Left renal pelvis (tissue), 4 donors: ENCODE results near the gene IDH3G. TPM values are rescaled to one million over a fixed set of nuclear protein-coding genes. Genes with fewer than 3 reads are reported as not detected.

Source experiments
- DNase-seq, 4 donors: peaks; one replicate each; pipeline ENCODE4 v3.0.0-alpha.2; 2013; ENCODE audit warnings: low read depth in 4 of 4, low spot score in 3 of 4
- polyA plus RNA-seq, 4 donors: library from polyadenylated mRNA; unstranded; fragments of 120-200 nt; gene quantifications; one replicate each; pipeline ENCODE4 v1.2.1, GENCODE V29; 2013; ENCODE audit not compliant: insufficient read length in 4 of 4

The IDH3G gene
- polyA plus RNA-seq, 4 donors: 59.4 to 95.2 (median 71.3) TPM

GRCh38 chrX:153774576-153775292, 19.4 kb downstream of the IDH3G start:
- DNase-seq: no peak

DNA sequence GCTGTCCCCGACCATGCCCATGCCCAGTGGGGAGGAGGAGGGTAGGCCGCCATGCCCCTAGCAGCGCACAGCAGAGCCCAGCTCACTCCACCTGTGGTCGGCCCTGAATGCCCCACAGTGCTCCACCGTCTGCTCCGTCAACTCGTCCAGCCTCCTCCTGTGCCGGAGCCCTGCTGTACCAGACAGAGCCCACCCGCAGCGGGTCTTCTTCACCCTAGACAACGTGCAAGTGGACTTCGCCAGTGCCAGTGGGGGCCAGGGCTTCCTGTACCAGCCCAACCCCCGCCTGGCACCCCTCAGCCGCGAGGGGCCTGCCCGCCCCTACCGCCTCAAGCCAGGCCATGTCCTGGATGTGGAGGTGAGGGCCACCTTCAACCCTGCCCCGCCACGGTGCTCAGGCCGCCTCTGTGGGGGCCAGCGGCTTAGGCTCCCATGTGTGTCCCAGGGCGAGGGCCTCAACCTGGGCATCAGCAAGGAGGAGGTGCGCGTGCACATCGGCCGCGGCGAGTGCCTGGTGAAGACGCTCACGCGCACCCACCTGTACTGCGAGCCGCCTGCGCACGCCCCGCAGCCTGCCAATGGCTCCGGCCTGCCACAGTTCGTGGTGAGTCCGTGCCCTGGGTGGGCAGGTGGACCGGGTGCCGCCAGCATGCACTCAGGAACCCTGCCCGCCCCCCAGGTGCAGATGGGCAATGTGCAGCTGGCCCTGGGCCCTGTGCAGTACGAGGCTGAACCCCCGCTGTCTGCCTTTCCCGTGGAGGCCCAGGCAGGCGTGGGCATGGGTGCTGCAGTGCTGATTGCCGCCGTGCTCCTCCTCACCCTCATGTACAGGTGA, 20.2 kb downstream of the IDH3G start:
- DNase-seq: no peak

DNA sequence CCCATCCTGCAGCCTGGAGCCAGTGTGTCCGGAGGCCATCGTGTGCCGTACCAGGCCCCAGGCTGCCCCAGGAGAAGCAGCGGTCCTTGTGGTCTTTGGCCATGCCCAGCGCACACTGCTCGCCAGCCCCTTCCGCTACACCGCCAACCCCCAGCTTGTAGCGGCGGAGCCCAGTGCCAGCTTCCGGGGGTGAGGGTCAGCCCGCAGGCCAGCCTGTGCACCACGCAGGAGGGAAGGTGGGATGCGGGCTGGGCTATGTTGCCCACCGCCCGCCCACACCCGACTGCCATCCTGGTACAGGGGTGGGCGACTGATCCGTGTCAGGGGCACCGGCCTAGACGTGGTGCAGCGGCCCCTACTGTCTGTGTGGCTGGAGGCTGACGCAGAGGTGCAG, 21.0 kb downstream of the IDH3G start:
- no peak for DNase-seq

- DNase-seq: no peak
Observed at GRCh38 chrX:153772316-153773217, 21.6 kb downstream of the IDH3G start.

DNA sequence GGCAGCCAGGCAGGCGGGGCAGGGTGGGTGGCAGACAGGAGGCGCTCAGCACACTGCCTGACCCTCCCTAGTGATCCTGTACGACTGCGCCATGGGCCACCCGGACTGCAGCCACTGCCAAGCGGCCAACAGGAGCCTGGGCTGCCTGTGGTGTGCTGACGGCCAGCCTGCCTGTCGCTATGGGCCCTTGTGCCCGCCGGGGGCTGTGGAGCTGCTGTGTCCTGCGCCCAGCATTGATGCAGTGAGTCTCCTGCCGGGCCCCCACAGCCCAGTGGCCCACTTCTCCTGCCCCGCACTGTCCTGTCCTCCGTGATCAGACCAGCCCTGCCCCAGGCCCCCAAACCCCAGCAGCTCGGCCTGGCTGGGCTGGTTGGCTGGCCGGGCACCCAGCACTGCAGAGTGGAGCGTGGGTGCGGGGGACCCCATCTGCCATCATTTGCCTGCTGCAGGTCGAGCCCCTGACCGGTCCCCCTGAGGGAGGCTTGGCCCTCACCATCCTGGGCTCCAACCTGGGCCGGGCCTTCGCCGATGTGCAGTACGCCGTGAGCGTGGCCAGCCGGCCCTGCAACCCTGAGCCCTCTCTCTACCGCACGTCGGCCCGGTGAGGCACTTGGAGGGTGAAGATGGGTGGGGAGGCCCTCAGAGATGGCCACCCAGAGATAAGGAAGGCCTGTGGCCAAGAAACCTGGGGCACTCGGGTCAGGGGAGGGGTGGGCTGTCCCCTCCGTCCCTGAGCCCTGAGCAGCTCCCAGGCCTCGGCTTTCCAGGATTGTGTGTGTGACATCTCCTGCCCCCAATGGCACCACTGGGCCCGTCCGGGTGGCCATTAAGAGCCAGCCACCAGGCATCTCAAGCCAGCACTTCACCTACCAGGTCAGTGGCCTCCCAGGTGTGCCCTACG, 22.5 kb downstream of the IDH3G start:
- no peak for DNase-seq

- no peak for DNase-seq
Observed at GRCh38 chrX:153770601-153771414, 23.4 kb downstream of the IDH3G start.

GRCh38 chrX:153769865-153770600, 24.1 kb downstream of the IDH3G start:
- DNase-seq: no peak

DNA sequence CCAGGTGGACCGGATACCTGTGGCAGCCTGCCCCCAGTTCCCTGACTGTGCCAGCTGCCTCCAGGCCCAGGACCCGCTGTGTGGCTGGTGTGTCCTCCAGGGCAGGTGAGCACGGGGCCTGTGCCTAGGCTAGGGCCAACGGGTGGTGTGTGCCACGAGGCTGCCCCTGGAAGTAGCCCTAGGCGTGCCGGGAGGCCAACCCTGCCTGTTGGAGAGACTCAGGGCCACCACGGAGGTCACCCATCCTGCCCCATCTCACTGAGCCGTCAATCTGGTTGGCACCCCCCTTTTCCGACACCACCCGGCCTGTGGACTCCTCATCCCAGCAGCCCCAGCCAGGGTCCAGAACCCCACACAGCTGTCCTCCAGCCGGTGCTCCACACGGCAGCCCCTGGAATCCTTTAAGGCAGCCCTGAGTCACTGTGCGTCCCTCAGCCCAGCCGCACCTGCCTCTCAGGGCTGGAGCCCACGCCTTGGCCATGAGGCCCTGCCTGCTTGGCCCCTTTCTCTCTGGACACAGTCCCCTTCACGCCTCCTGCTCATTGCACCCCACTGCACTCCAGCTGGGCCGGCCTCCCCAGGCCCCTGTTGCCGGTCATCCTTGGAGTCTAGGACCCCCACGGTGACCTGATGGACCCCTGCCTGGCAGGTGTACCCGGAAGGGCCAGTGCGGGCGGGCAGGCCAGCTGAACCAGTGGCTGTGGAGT, 24.9 kb downstream of the IDH3G start:
- DNase-seq: no peak

GRCh38 chrX:153768311-153769157, 25.6 kb downstream of the IDH3G start:
- DNase-seq: no peak

DNA sequence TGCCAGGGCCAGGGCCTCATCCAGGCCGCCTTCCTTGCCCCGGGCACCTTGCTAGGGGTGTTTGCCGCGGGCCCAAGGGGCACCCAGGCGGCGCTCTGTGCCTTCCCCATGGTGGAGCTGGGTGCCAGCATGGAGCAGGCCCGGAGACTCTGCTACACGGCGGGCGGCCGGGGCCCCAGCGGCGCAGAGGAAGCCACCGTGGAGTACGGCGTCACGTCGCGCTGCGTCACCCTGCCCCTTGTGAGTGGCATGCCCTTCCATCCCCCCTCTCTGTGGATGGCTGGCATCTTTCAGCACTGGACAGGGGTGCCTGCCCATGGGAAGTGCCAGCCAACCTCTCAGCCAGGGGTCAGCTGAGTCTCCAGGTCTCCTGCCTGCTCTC, 26.5 kb downstream of the IDH3G start:
- DNase-seq: no peak

GRCh38 chrX:153766871-153767673, 27.1 kb downstream of the IDH3G start:
- no peak for DNase-seq

DNA sequence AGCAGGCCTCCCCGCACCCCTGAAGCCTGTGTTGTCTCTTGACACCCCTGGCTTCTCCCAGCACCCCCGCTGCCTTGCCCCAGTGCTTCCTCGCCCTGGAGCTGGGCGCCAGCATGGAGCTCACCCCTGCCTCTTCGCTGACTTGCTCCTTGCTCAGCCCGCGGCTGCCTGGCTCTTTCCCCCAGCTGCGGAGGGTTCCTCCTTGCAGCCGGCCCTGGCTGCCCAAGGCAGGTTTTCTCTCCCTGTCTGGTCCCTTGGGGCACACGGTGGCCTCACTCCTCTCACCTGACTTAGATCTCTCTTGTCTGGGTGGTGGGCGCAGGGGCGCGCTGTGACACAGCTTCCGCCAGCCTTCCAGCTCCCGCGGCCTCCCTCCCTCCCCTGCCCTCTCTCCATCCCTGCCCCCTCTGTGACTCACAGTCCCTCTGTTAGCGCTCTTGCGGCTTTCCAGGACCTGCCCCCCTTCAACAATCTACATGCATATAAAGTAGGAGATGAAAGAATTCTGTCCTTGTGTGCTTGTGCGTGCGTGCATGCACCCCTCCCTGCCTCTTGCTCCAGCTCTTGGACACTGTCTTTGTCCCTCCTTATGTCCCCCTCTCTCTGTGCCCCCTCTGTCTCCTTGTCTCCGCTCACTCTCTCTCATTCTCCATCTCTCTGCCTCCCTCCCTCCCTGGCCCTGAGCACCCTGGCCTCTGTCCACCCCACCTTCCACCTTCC, 27.9 kb downstream of the IDH3G start:
- no peak for DNase-seq

- DNase-seq: no peak
Observed at GRCh38 chrX:153765138-153766079, 28.8 kb downstream of the IDH3G start.

GRCh38 chrX:153764786-153765137, 29.4 kb downstream of the IDH3G start:
- DNase-seq: no peak
